ENCODE data around the gene CPNE6.

DNA sequence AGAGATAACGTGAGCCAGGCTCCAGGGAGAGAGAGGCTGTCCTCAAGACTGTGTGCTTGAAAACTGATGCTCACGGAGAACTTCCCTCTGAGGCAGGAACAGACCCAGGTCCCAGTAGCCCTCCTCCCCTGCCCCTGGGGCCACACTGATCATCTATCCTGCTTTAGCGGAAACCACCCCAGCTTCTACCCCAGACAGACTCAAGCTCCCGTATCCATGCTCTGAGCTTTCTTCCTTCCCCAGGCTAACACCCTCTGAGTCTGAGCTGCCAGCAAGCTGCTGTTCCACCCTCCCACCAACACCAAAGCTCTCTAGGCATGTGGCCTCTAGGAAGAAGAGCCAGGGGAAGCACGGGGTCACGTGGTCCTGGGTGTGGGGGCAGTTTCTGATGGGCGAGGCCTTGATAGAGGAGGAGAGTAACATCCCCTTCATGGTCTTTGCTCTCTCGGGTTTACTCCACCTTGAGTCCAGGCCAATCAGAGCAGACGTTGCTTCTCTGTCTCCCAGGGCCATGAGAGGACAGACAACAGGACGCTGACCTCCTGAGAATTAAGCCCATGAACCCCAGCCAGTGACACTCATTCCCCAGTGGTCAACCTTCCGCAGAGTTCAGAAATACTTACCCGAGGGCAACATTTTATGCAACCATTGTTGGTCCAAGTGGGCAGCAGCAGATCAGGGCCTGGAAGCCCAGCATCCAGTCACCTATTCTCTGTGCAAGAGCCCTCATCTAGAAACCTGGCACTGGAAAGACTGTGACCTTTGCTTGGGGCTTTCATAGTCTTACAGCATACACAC, 24.1 kb downstream of the CPNE6 start:
- no peak for TF ChIP-seq SNRNP70 (IDR thresholded peaks at IDR 0.05; ENCODE audit: low read depth, low read length)
- TF ChIP-seq TIGD3 (CRISPR knock-in tag; IDR thresholded peaks at IDR 0.05; ENCODE audit: borderline replicate concordance), result peak; percentile 94; the same call in 1 of the 2 replicates
- peak in 1 of 2 experiments; percentile 98; a peak in 2 of 4 replicates for TF ChIP-seq POLR2A (IDR thresholded peaks at IDR 0.05; ENCODE audit: insufficient read depth in 1 of 2, low read depth in 2 of 2, low read length in 2 of 2)
- TF ChIP-seq TBP (CRISPR knock-in tag; IDR thresholded peaks at IDR 0.05), result no peak
- TF ChIP-seq ETV6 (CRISPR knock-in tag; conservative IDR thresholded peaks at IDR 0.05), result peak; percentile 94
- no peak for TF ChIP-seq ZNF780A (CRISPR knock-in tag; IDR thresholded peaks at IDR 0.05)

Data from HepG2 (cell line).